Measurements from ENCODE around the gene FILIP1L.
A peak's percentile ranks its signal among the peaks of the same experiment; 100 is the strongest.
"Not testable (repeated sequence)": the region's sequence is repeated elsewhere in the genome, so short reads cannot be mapped to it uniquely, and the experiment has no call there.

The FILIP1L gene

DNA sequence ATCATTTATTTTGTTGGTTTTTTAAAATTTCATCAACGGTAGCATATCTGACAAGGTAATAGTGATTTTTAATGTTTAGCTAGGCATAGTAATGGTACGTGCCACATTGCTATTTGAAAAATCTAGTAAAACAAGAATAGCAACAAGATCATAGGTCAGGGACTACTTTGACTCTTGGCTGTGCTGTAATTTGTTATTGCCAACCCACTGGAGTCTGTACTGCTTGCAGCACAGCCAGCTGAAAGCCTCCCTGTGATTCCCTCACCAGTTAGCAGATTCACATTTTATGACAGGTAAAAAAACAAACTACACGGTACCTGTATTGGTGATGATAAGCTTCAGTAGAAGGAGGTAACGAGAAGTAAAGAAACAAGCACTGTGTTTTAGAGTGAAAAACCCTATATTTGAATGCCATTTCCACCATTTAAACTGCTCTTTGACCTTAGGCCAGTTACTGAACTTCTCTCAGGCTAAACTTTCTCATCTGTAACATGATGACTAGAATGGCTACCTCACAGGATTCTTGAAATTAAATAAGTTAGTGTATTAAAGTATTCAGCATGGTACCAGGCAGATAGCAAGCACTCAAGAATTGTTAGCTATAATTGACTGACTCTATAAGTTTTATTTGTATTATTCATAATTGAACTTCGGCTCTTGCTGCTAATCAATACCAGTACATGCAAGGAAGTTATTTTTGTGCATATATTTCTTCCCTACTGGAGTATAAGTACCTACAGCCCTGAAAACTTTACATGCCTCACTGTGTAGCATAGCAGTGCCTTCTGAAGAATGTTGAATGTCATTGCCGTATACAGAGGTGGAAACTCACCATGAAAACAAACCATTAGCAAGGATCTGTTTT, 16.1 kb downstream of the FILIP1L start:
- 0 out of 2 replicates have a peak overlapping the region, but pooled peaks have one; percentile 26 for H3K27ac ChIP-seq (ENCODE audit: low read depth, low read length)
- no peak overlapping the region for H3K9ac ChIP-seq (ENCODE audit: low read length)
- no peaks in the 10 kb centered on the region for H3K36me3 ChIP-seq (ENCODE audit: control insufficient read depth, insufficient read depth, low read length)
- peaks cover 4% of the 10 kb centered on the region; the same call in 1 of the 2 replicates for H3K4me1 ChIP-seq (ENCODE audit: control insufficient read depth, insufficient read depth, low read length)
- no peaks in the 10 kb centered on the region for H3K27me3 ChIP-seq (ENCODE audit: control insufficient read depth, insufficient read depth, low read length)
- no peaks in the 10 kb centered on the region for H3K9me3 ChIP-seq (ENCODE audit: control insufficient read depth, insufficient read depth, low read depth, low read length)
- H3K4me3 ChIP-seq (ENCODE audit: low read depth, low read length) = no peak overlapping the region

DNA sequence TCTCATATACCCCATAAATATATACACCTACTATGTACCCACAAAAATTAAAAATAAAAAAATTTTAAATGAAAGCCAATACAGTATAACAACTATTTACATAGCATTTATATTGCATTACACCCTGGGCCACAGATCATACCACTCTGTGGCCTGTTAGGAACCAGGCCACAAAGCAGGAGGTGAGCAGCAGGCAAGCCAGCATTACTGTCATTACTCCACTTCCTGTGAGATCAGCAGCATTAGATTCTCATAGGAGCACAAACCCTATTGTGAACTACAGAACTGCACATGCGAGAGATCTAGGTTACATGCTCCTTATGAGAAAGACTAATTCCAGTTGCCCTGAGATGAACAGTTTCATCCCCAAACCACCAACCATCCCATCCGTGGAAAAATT, 17.4 kb downstream of the FILIP1L start:
- Histone ChIP-seq H3K4me1 (ENCODE audit: control insufficient read depth, insufficient read depth, low read length) (peaks cover 4% of the 10 kb centered on the region; the same call in 1 of the 2 replicates), H3K27me3 (ENCODE audit: control insufficient read depth, insufficient read depth, low read length) (no peaks in the 10 kb centered on the region), H3K9me3 (ENCODE audit: control insufficient read depth, insufficient read depth, low read depth, low read length) (no peaks in the 10 kb centered on the region), H3K36me3 (ENCODE audit: control insufficient read depth, insufficient read depth, low read length) (no peaks in the 10 kb centered on the region), H3K9ac (ENCODE audit: low read length) (no peak overlapping the region), H3K27ac (ENCODE audit: low read depth, low read length) (no peak overlapping the region), H3K4me3 (ENCODE audit: low read depth, low read length) (no peak overlapping the region)

GRCh38 chr3:100096286-100096685, 18.0 kb downstream of the FILIP1L start:
- H3K4me3 ChIP-seq (ENCODE audit: low read depth, low read length); H3K9ac ChIP-seq (ENCODE audit: low read length); H3K27ac ChIP-seq (ENCODE audit: low read depth, low read length); H3K4me1 ChIP-seq (ENCODE audit: control insufficient read depth, insufficient read depth, low read length); H3K9me3 ChIP-seq (ENCODE audit: control insufficient read depth, insufficient read depth, low read depth, low read length); H3K27me3 ChIP-seq (ENCODE audit: control insufficient read depth, insufficient read depth, low read length); H3K36me3 ChIP-seq (ENCODE audit: control insufficient read depth, insufficient read depth, low read length): not testable (repeated sequence)

GRCh38 chr3:100093831-100094230, 20.5 kb downstream of the FILIP1L start:
- no peaks in the 10 kb centered on the region for H3K27me3 ChIP-seq (ENCODE audit: control insufficient read depth, insufficient read depth, low read length)
- no peak overlapping the region for H3K27ac ChIP-seq (ENCODE audit: low read depth, low read length)
- H3K4me1 ChIP-seq (ENCODE audit: control insufficient read depth, insufficient read depth, low read length) = peaks cover 21% of the 10 kb centered on the region
- H3K9ac ChIP-seq (ENCODE audit: low read length) = no peak overlapping the region
- no peaks in the 10 kb centered on the region for H3K9me3 ChIP-seq (ENCODE audit: control insufficient read depth, insufficient read depth, low read depth, low read length)
- H3K4me3 ChIP-seq (ENCODE audit: low read depth, low read length) = no peak overlapping the region
- H3K36me3 ChIP-seq (ENCODE audit: control insufficient read depth, insufficient read depth, low read length) = no peaks in the 10 kb centered on the region

DNA sequence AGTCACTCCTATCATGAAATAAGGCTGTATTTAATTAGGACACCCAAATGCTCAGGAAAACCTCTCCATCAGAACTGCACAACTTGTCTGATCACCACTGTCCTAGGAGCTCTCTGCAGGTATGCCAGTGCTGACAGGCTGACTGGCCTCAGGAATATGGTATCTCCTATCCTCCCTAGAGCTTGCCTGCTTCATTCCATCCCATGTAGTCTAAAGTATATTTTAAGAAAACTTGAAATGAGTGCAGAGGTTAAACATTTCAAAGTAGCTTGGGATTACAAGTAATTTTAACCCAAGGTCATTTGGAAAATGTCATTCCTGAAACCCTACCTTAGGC, 23.7 kb downstream of the FILIP1L start:
- Histone ChIP-seq H3K4me3 (ENCODE audit: low read depth, low read length) (no peak overlapping the region), H3K4me1 (ENCODE audit: control insufficient read depth, insufficient read depth, low read length) (peaks cover 32% of the 10 kb centered on the region)

GRCh38 chr3:100089812-100090668, 24.3 kb downstream of the FILIP1L start:
- Histone ChIP-seq H3K36me3 (ENCODE audit: control insufficient read depth, insufficient read depth, low read length) (no peaks in the 10 kb centered on the region), H3K27me3 (ENCODE audit: control insufficient read depth, insufficient read depth, low read length) (no peaks in the 10 kb centered on the region), H3K27ac (ENCODE audit: low read depth, low read length) (peak overlapping the region; percentile 11; the same call in 1 of the 2 replicates), H3K4me3 (ENCODE audit: low read depth, low read length) (no peak overlapping the region), H3K9ac (ENCODE audit: low read length) (no peak overlapping the region), H3K4me1 (ENCODE audit: control insufficient read depth, insufficient read depth, low read length) (peaks cover 32% of the 10 kb centered on the region), H3K9me3 (ENCODE audit: control insufficient read depth, insufficient read depth, low read depth, low read length) (no peaks in the 10 kb centered on the region)

More for the DNA sequence above, 23.7 kb downstream of the FILIP1L start:
- no peak overlapping the region for H3K27ac ChIP-seq (ENCODE audit: low read depth, low read length)
- H3K27me3 ChIP-seq (ENCODE audit: control insufficient read depth, insufficient read depth, low read length) = no peaks in the 10 kb centered on the region
- H3K9me3 ChIP-seq (ENCODE audit: control insufficient read depth, insufficient read depth, low read depth, low read length) = no peaks in the 10 kb centered on the region
- no peak overlapping the region for H3K9ac ChIP-seq (ENCODE audit: low read length)
- no peaks in the 10 kb centered on the region for H3K36me3 ChIP-seq (ENCODE audit: control insufficient read depth, insufficient read depth, low read length)

DNA sequence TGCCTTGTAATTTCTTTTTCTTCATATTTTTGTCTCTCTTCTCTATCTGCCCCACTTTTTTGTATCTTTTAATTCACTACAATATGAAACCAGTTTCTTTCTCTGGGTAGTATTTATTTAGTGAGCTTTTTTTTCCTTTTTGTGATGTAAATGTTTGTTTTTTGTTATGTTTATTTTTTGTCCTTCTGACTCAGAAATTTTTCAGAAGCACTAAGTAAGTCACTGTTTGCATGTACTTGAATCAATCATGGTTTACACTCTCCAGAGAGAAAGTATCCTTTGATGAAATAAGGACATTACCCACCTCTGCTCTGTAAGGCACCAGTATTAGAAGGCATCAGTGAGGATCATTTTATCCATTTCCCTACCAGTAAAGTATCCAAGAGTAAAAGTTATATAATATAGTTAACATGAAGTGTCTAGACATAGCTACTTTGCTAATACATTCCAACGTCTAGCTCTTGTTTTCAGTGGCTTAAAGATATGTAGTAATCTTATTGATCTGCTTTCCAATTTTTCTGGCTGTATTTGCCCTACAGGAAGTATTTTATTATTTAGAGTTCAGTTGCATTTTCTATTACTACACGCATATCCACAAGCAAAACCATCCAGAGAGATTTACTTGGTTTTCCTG, 25.4 kb downstream of the FILIP1L start:
- Histone ChIP-seq H3K27me3 (ENCODE audit: control insufficient read depth, insufficient read depth, low read length) (no peaks in the 10 kb centered on the region), H3K4me3 (ENCODE audit: low read depth, low read length) (0 out of 2 replicates have a peak overlapping the region, but pooled peaks have one; percentile 14), H3K36me3 (ENCODE audit: control insufficient read depth, insufficient read depth, low read length) (no peaks in the 10 kb centered on the region), H3K9ac (ENCODE audit: low read length) (no peak overlapping the region), H3K4me1 (ENCODE audit: control insufficient read depth, insufficient read depth, low read length) (peaks cover 32% of the 10 kb centered on the region), H3K27ac (ENCODE audit: low read depth, low read length) (peak overlapping the region; percentile 11; the same call in 1 of the 2 replicates), H3K9me3 (ENCODE audit: control insufficient read depth, insufficient read depth, low read depth, low read length) (no peaks in the 10 kb centered on the region)

DNA sequence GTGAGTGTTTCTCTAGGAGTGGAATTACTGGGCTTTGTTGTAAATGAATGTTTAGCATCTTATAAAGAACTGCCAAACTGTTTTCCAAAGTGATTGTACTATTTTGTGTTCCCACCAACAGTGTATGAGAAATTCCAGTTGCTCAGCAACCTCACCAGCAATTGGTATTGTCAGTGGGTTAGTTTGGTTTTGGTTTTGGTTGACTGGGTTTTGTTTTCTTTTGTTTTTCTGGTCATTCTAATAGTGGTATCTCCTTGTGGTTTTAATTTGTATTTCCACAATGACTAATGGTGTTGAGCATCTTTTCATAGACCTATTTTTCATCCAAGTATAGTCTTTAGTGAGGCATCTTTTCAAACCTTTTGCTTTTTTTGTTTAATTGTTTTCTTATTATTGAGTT, 27.1 kb downstream of the FILIP1L start:
- no peaks in the 10 kb centered on the region for H3K27me3 ChIP-seq (ENCODE audit: control insufficient read depth, insufficient read depth, low read length)
- no peak overlapping the region for H3K9ac ChIP-seq (ENCODE audit: low read length)
- no peak overlapping the region for H3K4me3 ChIP-seq (ENCODE audit: low read depth, low read length)
- H3K4me1 ChIP-seq (ENCODE audit: control insufficient read depth, insufficient read depth, low read length) = peaks cover 32% of the 10 kb centered on the region
- H3K9me3 ChIP-seq (ENCODE audit: control insufficient read depth, insufficient read depth, low read depth, low read length) = no peaks in the 10 kb centered on the region
- no peak overlapping the region for H3K27ac ChIP-seq (ENCODE audit: low read depth, low read length)
- no peaks in the 10 kb centered on the region for H3K36me3 ChIP-seq (ENCODE audit: control insufficient read depth, insufficient read depth, low read length)

DNA sequence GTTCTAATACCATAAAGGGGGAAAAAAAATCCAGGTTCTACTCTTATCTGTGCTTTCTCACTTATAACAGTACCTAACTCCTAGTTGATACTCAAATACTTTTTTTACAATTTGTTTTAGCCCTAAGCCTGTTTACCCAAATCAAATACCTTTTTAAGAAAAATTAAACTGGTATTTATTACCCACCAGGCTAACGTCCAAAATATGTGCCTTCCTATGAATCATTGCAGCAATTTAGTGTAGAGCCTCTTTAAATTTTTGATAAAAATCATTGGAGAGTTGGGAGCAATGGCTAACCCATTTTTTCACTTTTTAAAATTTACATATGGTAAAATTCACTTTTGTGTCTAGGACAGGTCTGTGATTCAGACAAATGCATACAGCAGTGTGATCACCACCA, 27.9 kb downstream of the FILIP1L start:
- Histone ChIP-seq H3K4me1 (ENCODE audit: control insufficient read depth, insufficient read depth, low read length) (peaks cover 32% of the 10 kb centered on the region), H3K4me3 (ENCODE audit: low read depth, low read length) (no peak overlapping the region), H3K9me3 (ENCODE audit: control insufficient read depth, insufficient read depth, low read depth, low read length) (no peaks in the 10 kb centered on the region), H3K27me3 (ENCODE audit: control insufficient read depth, insufficient read depth, low read length) (no peaks in the 10 kb centered on the region), H3K27ac (ENCODE audit: low read depth, low read length) (no peak overlapping the region), H3K9ac (ENCODE audit: low read length) (no peak overlapping the region), H3K36me3 (ENCODE audit: control insufficient read depth, insufficient read depth, low read length) (no peaks in the 10 kb centered on the region)

- H3K36me3 ChIP-seq (ENCODE audit: control insufficient read depth, insufficient read depth, low read length) = no peaks in the 10 kb centered on the region
- H3K4me3 ChIP-seq (ENCODE audit: low read depth, low read length) = no peak overlapping the region
- no peaks in the 10 kb centered on the region for H3K9me3 ChIP-seq (ENCODE audit: control insufficient read depth, insufficient read depth, low read depth, low read length)
- no peak overlapping the region for H3K27ac ChIP-seq (ENCODE audit: low read depth, low read length)
- H3K4me1 ChIP-seq (ENCODE audit: control insufficient read depth, insufficient read depth, low read length) = peaks cover 20% of the 10 kb centered on the region
- no peaks in the 10 kb centered on the region for H3K27me3 ChIP-seq (ENCODE audit: control insufficient read depth, insufficient read depth, low read length)
- no peak overlapping the region for H3K9ac ChIP-seq (ENCODE audit: low read length)
These were observed 30.0 kb downstream of the FILIP1L start for GRCh38 chr3:100084100-100084806.

All from HUES6 (cell line).